IMR-90 (cell line): ENCODE data around the gene ARMC5. TPM values are rescaled to one million over a fixed set of nuclear protein-coding genes. Genes with fewer than 3 reads are reported as not detected.

Experiments used
- ATAC-seq: fragments of 200-7000 bp; cut with Tn5 transposase; 2 replicates; pipeline ENCODE4 v1.9.1; 2020; ENCODE audit warnings: low read depth, mild to moderate bottlenecking, moderate library complexity
- BruUV-seq: library from RNA; stranded (reverse); fragments of 400-500 nt; replicated peaks from 2 replicates; lab custom pipeline; 2021; lab: Mats Ljungman, UMichigan
- CTCF ChIA-PET: fragments of 300-600 bp; formaldehyde crosslinking; extraction: SDS; loops from one replicate; lab custom pipeline; 2021; ENCODE audit warnings: antibody characterized with exemption; lab: Yijun Ruan, JAX
- POLR2A ChIA-PET: fragments of 300-600 bp; sonication (Branson Sonifier 250); formaldehyde crosslinking; loops from one replicate; lab custom pipeline; 2022; ENCODE audit warnings: antibody characterized with exemption; ENCODE audit not compliant: unreplicated experiment; lab: Charles Lee
- DNase-seq: peaks from one replicate; pipeline ENCODE4 v3.0.0; 2013
- H2AFZ ChIP-seq: replicated peaks from 2 replicates; pipeline ENCODE3; 2013; ENCODE audit warnings: low read length, mild to moderate bottlenecking; ENCODE audit not compliant: poor library complexity
- H2AK5ac ChIP-seq: 2 replicates; pipeline ENCODE4 v1.6.1; 2013; ENCODE audit warnings: low read depth, low read length, inconsistent platforms
- H2AK9ac ChIP-seq: replicated peaks from 2 replicates; pipeline ENCODE3; 2013; ENCODE audit warnings: mild to moderate bottlenecking, low read depth, low read length, moderate library complexity; ENCODE audit not compliant: poor library complexity
- H2BK120ac ChIP-seq: 2 replicates; pipeline ENCODE4 v1.6.1; 2013; ENCODE audit warnings: low read depth, low read length, inconsistent platforms
- H2BK15ac ChIP-seq: 3 replicates; pipeline ENCODE4 v1.6.1; 2013; ENCODE audit warnings: low read depth, low read length, inconsistent platforms
- H2BK20ac ChIP-seq: 2 replicates; pipeline ENCODE4 v1.6.1; 2013; ENCODE audit warnings: low read depth, mild to moderate bottlenecking, inconsistent platforms, low read length, moderate library complexity
- H2BK5ac ChIP-seq: 2 replicates; pipeline ENCODE4 v1.6.1; 2013; ENCODE audit warnings: mild to moderate bottlenecking, low read depth, low read length, inconsistent platforms; ENCODE audit not compliant: poor library complexity, severe bottlenecking
- H3K14ac ChIP-seq: replicated peaks from 2 replicates; pipeline ENCODE4 v1.6.1; 2013; ENCODE audit warnings: low read depth, low read length, inconsistent platforms
- H3K18ac ChIP-seq: 2 replicates; pipeline ENCODE4 v1.6.1; 2013; ENCODE audit warnings: low read depth, low read length, control low read depth
- H3K23ac ChIP-seq: 2 replicates; pipeline ENCODE4 v1.6.1; 2013; ENCODE audit warnings: low read depth, low read length, inconsistent platforms
- H3K27ac ChIP-seq: 2 replicates; pipeline ENCODE4 v1.5.1; 2013; ENCODE audit warnings: mild to moderate bottlenecking, control low read depth, low read length; ENCODE audit not compliant: insufficient read depth
- H3K27me3 ChIP-seq: 2 replicates; pipeline ENCODE4 v1.6.1; 2013; ENCODE audit warnings: low read length; ENCODE audit not compliant: control insufficient read depth, insufficient read depth
- H3K36me3 ChIP-seq: 2 replicates; pipeline ENCODE4 v1.6.1; 2013; ENCODE audit warnings: low read length, mixed read lengths; ENCODE audit not compliant: control insufficient read depth, insufficient read depth
- H3K4ac ChIP-seq: 2 replicates; pipeline ENCODE4 v1.6.1; 2013; ENCODE audit warnings: low read depth, low read length, inconsistent platforms
- H3K4me1 ChIP-seq: 2 replicates; pipeline ENCODE4 v1.6.1; 2013; ENCODE audit warnings: low read length, mixed read lengths; ENCODE audit not compliant: control insufficient read depth, insufficient read depth
- H3K4me2 ChIP-seq: 2 replicates; pipeline ENCODE4 v1.6.1; 2013; ENCODE audit warnings: low read depth, mild to moderate bottlenecking, control low read depth, low read length, moderate library complexity
- H3K4me3 ChIP-seq: 2 replicates; pipeline ENCODE4 v1.5.1; 2013; ENCODE audit warnings: low read depth, mild to moderate bottlenecking, control low read depth, low read length, moderate library complexity; ENCODE audit not compliant: insufficient read depth
- H3K56ac ChIP-seq: 2 replicates; pipeline ENCODE4 v1.6.1; 2013; ENCODE audit warnings: low read length, inconsistent platforms; ENCODE audit not compliant: insufficient read depth; ENCODE audit errors: extremely low read depth
- H3K79me1 ChIP-seq, 2 experiments: 2 replicates each; pipeline ENCODE4 v1.6.1; 2013; ENCODE audit warnings: low read length in 2 of 2, inconsistent platforms in 1 of 2, low read depth in 1 of 2
- H3K9ac ChIP-seq: 2 replicates; pipeline ENCODE4 v1.6.1; 2013; ENCODE audit warnings: low read depth, low read length, control low read depth
- H3K9me1 ChIP-seq: 2 replicates; pipeline ENCODE4 v1.6.1; 2013; ENCODE audit warnings: low read length, inconsistent platforms; ENCODE audit not compliant: insufficient read depth
- H3K9me3 ChIP-seq: 2 replicates; pipeline ENCODE4 v1.6.1; 2013; ENCODE audit warnings: low read length; ENCODE audit not compliant: control insufficient read depth, insufficient read depth
- H4K20me1 ChIP-seq: 2 replicates; pipeline ENCODE4 v1.6.1; 2013; ENCODE audit warnings: low read length, inconsistent platforms; ENCODE audit not compliant: insufficient read depth
- H4K5ac ChIP-seq: 2 replicates; pipeline ENCODE4 v1.6.1; 2013; ENCODE audit warnings: mild to moderate bottlenecking, low read depth, low read length, control low read depth
- H4K8ac ChIP-seq, 2 experiments: 2 replicates each; pipeline ENCODE4 v1.6.1; 2013; ENCODE audit warnings: low read depth in 2 of 2, low read length in 2 of 2, control low read depth in 1 of 2, inconsistent platforms in 1 of 2
- H4K91ac ChIP-seq: 2 replicates; pipeline ENCODE4 v1.6.1; 2013; ENCODE audit warnings: low read depth, low read length, inconsistent platforms; ENCODE audit not compliant: insufficient read depth
- MAZ ChIP-seq: IDR thresholded peaks from 2 replicates; pipeline ENCODE4 v1.6.1; 2012; ENCODE audit warnings: low read depth, mild to moderate bottlenecking, low read length, improper control_type of control experiment, moderate library complexity, borderline replicate concordance
- POLR2A ChIP-seq: IDR thresholded peaks from 2 replicates; pipeline ENCODE4 v1.6.1; 2012; ENCODE audit warnings: mild to moderate bottlenecking, low read depth, low read length
- RCOR1 ChIP-seq: IDR thresholded peaks from 2 replicates; pipeline ENCODE4 v1.6.1; 2012; ENCODE audit warnings: mild to moderate bottlenecking, low read length, improper control_type of control experiment; ENCODE audit not compliant: insufficient replicate concordance
- WGBS, 2 experiments: methylation state at CpG; one replicate each; pipeline versions ENCODE4 v1.1.5 to v1.1.7; 2013; ENCODE audit warnings: missing lambda C conversion rate in 2 of 2; ENCODE audit not compliant: insufficient read length in 1 of 2; ENCODE audit errors: extremely low coverage in 2 of 2; 5-methylcytosine and 5-hydroxymethylcytosine counted together
- dilution Hi-C: fragments of 300-500 bp; cut with HindIII; formaldehyde crosslinking; loops from one replicate; pipeline ENCODE4 v1.14.3; 2018; ENCODE audit warnings: low sequenced_read_pairs; ENCODE audit not compliant: unreplicated experiment
- in situ Hi-C: fragments of 300-500 bp; cut with MboI; formaldehyde crosslinking; loops from 3 replicates; pipeline ENCODE4 v1.14.3; 2019; ENCODE audit warnings: low sequenced_read_pairs, inconsistent platforms, mixed read lengths
- intact Hi-C: fragments of 100-400 bp; cut with micrococcal nuclease; formaldehyde crosslinking; loops from 2 replicates; pipeline ENCODE4 v1.10.0; 2022
- polyA plus RNA-seq, 3 experiments: library from polyadenylated mRNA; depleted of rRNA; stranded (reverse); fragments of >200 nt; gene quantifications; 2 replicates each; pipeline ENCODE4 v1.2.3, GENCODE V29; 2012; ENCODE audit warnings: low replicate concordance in 1 of 3
- total RNA-seq: library from RNA; depleted of rRNA; stranded (reverse); fragments of >200 nt; gene quantifications from 2 replicates; pipeline ENCODE4 v1.2.3, GENCODE V29; 2012

ARMC5 gene
- total and polyA plus RNA-seq, 2 of the 4 experiments (the other 2 are of a cell fraction), result 2.3 to 7.5 TPM

GRCh38 chr16:31471875-31472708, 12.8 kb downstream of the ARMC5 start, which contains the start of gene TGFB1I1:
Gene TGFB1I1 (plus strand): TSS chr16:31472152. CDS start chr16:31472189, 37 bp downstream.
- ChIA-PET CTCF (interaction anchor here (1.0 kb wide), 3 partner anchors 10 to 242 kb away, joined by 3 to 7 read pairs (median 6); no protein-coding TSS in a partner anchor), POLR2A (interaction anchor here (0.6 to 1.5 kb wide), 3 partner anchors 12 to 475 kb away, joined by 4 to 16 read pairs (median 6); partner anchors contain the start of gene ARMC5)
- peak within 1 kb of the TSS; percentile 47 for H2BK20ac ChIP-seq
- peak within 1 kb of the TSS; percentile 100 for H3K27ac ChIP-seq
- dilution Hi-C loops (no loop called here), in situ Hi-C loops (loop anchor here (25.0 kb wide), 1 partner anchor 390 kb away; the partner anchor contains the start of gene ZNF267), intact Hi-C loops (loop anchor here (1.0 kb wide), 1 partner anchor 13 kb away; the partner anchor contains the start of gene ARMC5)
- peak within 1 kb of the TSS; percentile 93 for H2BK120ac ChIP-seq
- H3K9me3 ChIP-seq, result no peaks in the 10 kb centered on the region
- 0% methylated on average over 7 of the region's 63 CpGs; no CpG with 5 or more reads in 1 of the 2 experiments for WGBS, 2 experiments
- peaks cover 13% of the 10 kb centered on the region for H3K4me1 ChIP-seq
- H4K20me1 ChIP-seq, result peaks cover 41% of the 10 kb centered on the region
- peak within 1 kb of the TSS; percentile 95 for H2BK5ac ChIP-seq
- ATAC-seq (peak; percentile 83), DNase-seq (peak; percentile 80)
- peak within 1 kb of the TSS; percentile 94 to 98 for H4K8ac ChIP-seq
- H2AK5ac ChIP-seq, result peak within 1 kb of the TSS; percentile 100
- H3K36me3 ChIP-seq, result peaks cover 36% of the 10 kb centered on the region
- H2BK15ac ChIP-seq, result peak within 1 kb of the TSS; percentile 74; the same call in 2 of the 3 replicates
- H3K4me2 ChIP-seq, result peak within 1 kb of the TSS; percentile 93
- H3K79me1 ChIP-seq, result peaks cover 18 to 62% of the 10 kb centered on the region in 2 experiments; a peak in 3 of 4 replicates
- peaks cover 20% of the 10 kb centered on the region; the same call in 1 of the 2 replicates for H3K9me1 ChIP-seq
- peak within 1 kb of the TSS; percentile 99 for H4K5ac ChIP-seq
- peak within 1 kb of the TSS; percentile 100 for H4K91ac ChIP-seq
- TF ChIP-seq MAZ (peak; percentile 94; the same call in 1 of the 2 replicates), POLR2A (peak; percentile 79), RCOR1 (no peak)
- peak within 1 kb of the TSS; percentile 93 for H2AFZ ChIP-seq
- no peaks in the 10 kb centered on the region for H3K27me3 ChIP-seq
- H3K23ac ChIP-seq, result peak within 1 kb of the TSS; percentile 98
- H3K56ac ChIP-seq, result peak within 1 kb of the TSS; percentile 96
- H3K18ac ChIP-seq, result peak within 1 kb of the TSS; percentile 96
- H2AK9ac ChIP-seq, result peak within 1 kb of the TSS; percentile 100
- H3K4ac ChIP-seq, result peak within 1 kb of the TSS; percentile 100
- peak within 1 kb of the TSS; percentile 87 for H3K4me3 ChIP-seq
- no TSS peak for BruUV-seq
- peak within 1 kb of the TSS; percentile 99 for H3K9ac ChIP-seq
- peak within 1 kb of the TSS; percentile 100 for H3K14ac ChIP-seq
